Embryonic facial prominence (tissue), 1 donor: Measurements from ENCODE around the gene CCDC159.

Source experiments
- DNase-seq: peaks from one replicate; pipeline ENCODE4 v3.0.0-alpha.2; 2016; ENCODE audit errors: extremely low spot score

CCDC159 gene

GRCh38 chr19:11390933-11391680 lies 44.8 kb downstream of the CCDC159 start:
- no peak for DNase-seq

- DNase-seq = no peak
Observed at GRCh38 chr19:11397089-11397610, 50.8 kb downstream of the CCDC159 start.

- DNase-seq = no peak
Observed at GRCh38 chr19:11399667-11400066, 53.3 kb downstream of the CCDC159 start.

GRCh38 chr19:11400798-11401197 lies 54.5 kb downstream of the CCDC159 start:
- DNase-seq = no peak

GRCh38 chr19:11401808-11402543 lies 55.7 kb downstream of the CCDC159 start:
- DNase-seq = no peak
